ENCODE results near the gene COPA.

COPA gene

DNA sequence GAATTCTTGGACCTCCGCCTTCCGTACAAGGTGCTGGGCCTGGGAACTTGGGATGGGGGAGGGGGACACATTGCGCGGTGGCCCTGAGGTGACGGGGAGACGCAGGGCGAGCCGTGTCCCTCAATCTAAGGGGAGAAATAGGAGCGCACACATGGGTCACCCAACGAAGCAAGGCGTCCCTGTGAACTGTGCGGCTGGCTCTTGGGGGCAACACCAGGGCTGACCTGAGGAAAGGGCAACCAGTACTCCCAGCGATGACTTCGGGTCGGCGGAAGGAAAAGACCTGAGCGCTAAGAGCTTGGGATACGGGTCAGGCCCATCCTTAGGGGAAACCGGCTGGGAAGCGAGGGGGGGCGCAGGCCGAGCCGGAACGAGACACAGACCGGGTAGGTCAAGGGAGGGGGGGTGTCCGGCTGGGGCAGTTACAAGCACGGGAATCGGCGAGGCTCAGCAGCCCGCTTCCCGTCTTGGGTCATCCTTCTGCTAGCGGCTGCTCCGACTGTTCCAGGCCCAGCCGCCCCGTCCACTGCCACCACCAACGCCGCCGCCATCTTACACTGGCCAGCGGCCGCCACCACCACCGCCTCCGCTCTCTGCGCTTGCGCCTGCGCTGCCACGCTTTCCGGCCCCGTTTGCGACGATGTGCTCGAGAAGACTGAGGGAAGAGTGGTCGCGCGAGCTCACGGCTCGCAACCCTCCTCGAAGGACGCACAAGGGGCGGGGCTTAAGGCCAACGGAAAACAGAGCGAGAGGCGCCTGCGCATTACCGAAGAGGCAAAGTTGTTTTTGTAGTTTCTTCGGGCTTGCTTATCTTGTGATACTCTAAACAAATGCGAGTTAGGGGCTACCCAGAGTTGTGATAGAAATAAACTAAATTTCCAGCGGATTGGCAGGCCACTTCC lies 80.9 kb downstream of the COPA start, which contains the start of gene DCAF8:
Gene DCAF8 (minus strand): TSS at position 657 of the 902 bp plus-strand sequence. CDS start 18,541 bp downstream, outside the sequence.
- peak; percentile 99 for DNase-seq

DNA sequence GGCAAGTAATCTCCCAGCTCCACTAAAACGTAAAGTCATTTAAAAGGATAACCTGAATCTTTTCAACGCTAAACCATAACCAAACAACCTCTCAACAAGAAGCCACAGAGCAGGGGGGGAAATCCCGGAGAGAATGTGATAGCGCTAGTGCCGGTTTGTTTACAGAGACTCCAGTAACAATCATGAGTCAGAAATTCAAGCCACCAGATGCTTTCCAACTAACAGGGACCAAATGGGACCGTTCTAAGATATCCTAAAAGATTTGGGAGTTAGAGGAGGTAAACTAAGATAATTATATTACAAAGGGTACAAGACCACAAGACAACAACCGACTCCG lies 81.5 kb downstream of the COPA start:
- peak; percentile 78 for DNase-seq

DNA sequence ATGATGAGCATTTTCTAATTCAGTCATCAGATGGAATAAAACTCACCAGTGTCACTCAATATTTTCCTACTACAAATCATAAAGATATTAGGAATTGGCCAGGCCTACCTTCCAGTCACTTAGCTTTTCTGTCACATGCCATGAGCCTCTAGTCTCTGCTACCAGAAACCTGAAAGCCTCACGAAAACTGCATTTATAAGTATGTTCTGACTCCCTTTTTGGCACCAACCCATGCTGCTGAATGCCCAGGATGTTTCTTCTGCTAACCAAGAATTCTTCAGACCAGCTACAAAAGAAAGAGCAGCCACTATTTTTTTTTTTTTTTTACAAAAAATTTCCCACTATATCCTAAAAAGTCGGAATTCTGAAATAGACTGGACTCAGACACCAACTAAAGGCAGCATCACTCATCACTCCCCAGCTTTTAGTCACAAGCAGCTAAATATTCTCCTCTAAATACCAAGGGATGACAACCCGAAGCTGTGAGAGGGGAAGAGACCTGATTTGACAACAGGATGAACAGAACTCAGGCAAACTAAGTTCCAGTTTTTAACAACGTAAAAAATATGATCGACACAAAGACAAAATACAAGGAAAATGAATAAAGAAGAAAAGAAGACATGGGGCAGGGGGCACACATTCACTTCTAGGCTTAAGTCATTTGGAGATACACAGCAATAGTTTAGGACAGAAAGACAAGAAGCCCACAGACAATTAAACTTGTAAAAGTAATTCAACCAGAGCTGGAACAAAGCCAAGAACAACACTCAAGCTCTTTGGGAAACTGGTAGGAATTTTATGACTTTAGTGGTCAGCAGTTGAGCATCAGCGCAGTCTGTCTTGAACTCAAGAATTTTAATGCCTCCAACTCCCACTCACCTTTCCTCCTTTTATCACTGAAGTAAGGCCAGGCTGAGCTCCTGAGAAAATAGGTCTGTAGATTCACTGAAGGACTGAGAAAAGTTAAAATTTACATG lies 82.4 kb downstream of the COPA start:
- DNase-seq = peak; percentile 15

DNA sequence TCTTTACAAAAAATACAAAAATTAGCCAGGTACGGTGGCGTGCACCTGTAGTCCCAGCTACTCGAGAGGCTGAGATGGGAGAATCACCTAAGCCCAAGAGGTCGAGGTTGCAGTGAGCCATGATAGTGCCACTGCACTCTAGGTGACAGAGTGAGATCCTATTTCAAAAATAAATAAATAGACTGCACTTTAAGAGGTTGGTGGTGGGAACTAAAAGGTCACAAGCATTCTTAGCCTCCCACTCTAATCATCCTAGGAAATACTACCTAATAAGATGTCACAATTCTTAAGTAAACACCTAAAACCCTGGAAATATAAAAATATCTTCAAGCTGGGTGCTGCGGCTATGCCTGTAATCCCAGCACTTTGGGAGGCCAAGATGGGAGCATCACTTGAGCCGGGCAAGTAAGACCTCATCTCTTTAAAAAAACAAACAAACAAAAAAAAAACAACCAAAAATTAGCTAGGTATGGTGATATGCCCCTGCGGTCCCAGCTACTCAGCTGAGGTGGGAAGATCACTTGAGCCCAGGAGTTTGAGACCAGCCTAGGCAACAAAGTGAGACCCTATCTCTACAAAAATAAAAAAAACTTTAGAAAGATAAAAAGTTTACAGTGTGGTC lies 84.8 kb downstream of the COPA start:
- no peak for DNase-seq

DNA sequence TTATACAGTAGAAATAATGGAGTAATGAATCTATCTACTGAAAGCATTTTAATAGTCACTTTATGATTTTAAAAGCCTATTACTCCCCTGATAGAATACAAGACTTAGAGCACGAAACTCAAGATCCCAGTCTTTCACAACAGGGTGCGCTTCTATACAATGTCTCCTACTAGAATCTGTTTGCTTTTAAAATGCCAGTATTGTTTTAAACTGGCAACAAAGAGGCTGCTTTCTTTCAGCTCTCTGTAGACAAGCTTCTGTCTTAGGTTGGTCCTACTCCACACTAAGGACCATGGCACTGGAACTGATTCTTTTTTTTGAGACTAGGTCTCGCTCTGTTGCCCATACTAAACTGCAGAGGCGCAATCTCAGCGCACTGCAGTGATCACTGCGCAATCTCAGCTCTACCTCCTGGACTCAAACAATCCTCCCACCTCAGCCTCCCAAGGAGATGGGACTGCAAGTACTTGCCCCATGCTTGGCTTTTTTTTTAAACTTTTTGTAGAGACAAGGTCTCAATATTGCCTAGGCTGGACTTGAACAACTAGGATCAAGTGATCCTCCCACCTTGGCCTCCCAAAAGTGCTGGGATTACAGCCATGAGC lies 85.5 kb downstream of the COPA start:
- DNase-seq = no peak

DNA sequence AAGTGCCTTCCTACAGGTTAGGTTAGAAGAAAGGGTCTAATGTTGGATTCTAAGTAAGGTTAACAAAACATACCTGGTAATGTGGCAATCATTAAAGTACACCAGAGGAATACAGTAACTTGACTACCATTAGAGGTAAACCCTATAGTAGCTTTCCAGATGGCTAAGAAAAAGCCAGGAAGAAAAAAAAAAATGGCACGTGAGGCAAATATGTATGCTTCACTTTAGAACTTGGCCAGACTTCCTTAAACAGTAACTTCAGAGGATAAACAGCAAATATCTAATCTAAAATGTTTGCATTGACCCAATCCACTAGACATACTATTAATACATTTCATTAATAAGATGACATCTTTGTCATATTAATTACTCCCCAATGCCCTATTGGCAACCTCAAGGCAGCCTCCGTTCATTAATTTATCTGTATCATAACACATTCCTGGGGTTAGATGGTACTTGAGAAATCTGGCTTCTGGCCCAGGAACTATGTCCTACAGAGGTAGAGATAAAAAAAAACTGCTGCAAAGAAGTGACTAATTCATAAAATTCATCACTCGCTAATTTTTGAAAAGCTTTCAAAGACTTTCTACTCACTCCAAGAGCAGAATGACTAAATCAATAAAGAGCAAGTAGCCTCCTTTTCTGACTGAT lies 86.5 kb downstream of the COPA start:
- no peak for DNase-seq

DNA sequence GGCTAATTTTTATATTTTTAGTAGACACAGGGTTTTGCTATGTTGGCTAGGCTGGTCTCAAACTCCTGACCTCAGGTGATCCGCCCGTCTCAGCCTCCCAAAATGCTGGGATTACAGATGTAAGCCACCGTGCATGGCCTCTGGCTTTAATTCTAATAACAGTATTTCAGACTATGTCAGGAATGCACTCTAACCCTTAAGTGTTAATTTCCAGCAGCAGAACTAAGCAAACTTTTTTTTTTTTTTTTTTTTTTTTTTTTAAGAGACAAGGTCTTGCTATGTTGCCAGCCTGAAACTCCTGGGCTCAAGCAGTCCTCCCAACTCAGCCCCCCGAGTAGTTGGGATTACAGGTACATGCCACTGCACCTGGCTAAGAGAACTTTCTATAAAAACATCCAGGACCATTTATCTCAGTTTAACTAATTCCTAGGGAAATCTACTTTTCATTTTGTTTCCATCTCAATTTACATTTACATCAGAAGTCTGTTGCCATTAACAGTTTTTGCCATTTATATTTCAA lies 87.2 kb downstream of the COPA start:
- DNase-seq = no peak

DNA sequence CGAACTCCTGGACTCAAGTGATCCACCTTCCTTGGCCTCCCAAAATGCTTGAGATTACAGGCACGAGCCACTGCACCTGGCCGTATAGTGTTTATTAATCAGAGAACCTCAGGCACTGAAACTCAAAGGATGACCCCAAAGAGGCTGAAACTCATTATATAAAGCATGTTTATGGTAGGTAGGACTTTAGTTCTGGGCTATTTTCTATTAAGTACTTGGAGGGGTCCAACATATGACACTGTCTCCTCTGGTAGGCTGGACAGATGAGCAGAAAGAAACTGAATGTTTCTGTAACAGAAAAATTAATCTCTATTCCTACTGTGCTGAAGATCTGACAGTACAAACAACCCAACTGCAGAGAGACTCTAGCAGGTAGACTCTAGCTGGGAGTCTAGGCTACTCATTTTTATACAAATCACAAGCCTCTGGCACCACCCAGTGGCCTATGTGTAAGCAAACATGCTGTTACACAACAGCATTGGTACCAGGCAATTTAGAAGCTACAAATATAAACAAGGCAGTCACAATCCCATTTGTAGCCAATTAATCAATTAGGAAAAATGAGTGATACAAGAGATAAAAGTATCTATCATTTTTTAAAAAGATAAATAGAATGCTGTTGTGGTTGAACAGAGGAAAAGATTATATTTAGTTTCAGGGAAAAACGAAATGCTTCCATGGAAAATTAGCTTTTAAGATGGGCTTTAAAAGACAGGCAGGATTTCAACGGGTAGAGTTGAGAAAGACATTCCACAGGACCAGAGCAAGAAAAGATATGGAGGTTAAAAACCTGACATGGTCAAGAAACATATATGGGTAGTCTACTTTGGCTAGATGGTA lies 91.1 kb downstream of the COPA start:
- DNase-seq = peak; percentile 62

DNA sequence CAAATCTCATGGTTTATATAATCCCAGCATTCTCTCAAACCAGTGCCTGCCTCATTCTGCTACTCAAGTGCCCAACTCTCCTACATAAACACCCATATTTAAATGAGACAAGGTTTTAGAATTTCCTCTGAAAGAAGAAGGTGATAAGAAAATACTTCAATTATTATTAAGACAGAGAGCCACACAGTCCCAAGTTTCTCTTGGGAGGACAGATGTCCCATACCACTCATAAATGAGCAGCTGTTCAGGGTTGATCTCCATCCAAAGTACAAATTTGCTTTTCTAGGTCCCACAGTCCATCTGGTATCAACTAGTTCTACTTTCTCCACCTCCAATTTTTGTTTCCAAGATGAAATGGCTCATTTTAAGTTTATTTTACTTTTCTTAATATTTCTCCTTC lies 92.0 kb downstream of the COPA start:
- DNase-seq = no peak

DNA sequence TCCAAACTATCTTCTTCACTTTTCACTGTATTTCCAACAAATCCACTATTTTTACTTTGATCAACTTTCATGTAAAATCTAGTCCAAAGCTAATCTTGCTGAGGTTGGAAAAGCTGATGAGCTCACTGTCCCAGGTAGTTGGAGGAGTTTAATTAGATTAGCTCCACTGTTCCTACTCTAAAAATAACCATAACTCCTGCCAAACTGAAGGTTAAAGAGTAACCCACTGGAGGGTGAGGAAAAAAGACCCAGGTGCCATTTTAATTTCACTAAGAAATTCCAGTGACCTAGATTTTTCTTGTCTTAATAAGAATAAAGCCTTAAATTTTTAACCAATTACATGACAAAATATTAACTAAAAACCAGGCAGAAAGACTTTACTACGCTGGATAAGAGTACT lies 96.0 kb downstream of the COPA start:
- DNase-seq = no peak

DNA sequence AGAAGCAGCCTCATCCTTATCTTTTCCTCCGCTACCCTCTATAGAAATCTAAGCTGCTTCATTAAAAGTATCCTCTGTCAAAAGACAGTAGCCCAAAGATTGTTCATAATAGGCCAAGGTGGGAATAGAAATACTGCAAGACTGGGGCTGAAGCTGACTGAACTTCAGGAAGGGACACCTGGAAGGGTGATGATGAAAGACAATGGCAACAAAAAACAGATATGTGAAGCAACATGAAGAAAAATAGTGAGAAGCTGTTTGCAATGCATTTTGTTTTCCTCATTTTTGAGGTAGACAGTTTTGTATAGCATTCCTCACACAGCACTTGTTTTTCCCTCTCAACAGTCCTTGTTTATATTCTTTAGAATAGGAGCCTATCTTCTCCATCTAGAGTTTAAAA lies 97.6 kb downstream of the COPA start:
- DNase-seq = no peak

DNA sequence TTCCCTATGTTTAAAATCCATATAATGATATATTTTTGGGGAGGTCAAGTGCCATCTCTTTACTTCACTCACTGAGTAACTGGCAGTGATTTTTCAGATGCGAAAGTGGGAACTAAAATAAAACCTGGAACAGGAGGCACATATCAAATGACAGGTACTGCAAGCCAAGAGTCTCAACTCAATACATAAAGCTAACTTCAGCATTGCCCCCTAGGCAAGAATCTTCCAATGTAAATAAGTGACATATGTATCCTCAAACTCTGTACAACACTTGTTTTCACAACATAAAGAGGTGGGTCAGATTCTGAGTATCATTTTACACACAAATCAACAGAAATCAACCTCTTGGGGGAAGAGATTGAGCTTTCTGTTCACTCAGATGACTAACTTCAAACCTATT lies 98.8 kb downstream of the COPA start:
- peak; percentile 11 for DNase-seq

DNA sequence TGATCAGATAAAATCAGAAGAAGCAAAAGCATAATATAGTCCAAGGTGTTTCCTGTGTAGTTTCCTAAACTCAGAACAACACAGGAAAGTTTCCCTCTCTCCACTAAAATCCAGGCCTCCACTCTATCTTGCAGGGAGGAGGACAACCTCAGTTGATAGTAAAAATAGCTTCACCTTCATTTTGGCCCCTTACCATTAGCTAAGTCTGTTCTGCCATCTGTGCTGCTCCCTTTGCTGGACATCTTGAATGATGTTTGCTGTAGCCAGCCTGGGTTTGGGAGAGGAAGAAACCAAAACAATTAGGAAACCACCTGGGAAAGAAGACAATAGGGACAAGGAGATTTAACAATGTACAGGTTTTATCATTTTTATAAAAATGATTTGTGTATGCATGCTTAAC lies 99.3 kb downstream of the COPA start:
- no peak for DNase-seq

DNA sequence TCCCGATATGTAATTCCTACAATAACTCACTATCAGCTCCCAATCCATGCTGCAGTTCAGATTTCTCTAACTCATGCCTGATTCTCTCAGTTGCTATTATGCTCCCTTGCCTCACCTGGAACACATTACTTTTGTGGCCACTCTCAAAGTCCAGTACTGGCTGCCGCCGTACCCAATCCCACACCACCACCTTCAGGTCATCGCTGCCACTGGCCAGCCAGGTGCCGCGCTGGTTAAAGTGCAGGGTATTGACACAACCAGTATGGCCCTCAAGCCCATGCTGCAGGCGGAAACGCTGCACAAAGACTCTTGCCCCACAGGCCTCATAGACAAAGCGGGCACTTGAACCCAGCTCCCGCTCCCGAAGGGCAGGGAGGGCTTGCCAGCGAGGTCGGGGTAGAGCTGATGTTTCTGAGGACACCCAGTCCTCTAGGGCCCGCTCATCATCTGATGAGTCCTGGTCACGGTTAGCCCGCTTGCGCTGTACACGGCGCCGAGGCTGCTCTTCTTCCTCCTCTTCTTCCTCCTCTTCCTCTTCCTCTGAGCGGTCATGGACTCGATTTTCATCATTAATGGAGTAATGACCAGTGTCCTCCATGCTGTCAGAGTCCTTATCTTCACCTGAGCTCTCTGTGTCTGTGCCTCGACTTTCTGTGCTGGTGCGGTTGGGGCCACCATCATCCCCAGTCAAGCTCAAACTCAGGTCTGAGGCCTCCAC lies 103.3 kb downstream of the COPA start:
- no peak for DNase-seq
